Calu3 (cell line): ENCODE measurements around the gene PEF1. TPM values are rescaled to one million over a fixed set of nuclear protein-coding genes. Genes with fewer than 3 reads are reported as not detected.

ENCODE experiments used
- BruUV-seq: library from RNA; stranded (reverse); fragments of 400-500 nt; replicated peaks from 2 replicates; lab custom pipeline; 2021; lab: Mats Ljungman, UMichigan
- CTCF ChIA-PET: fragments of 300-600 bp; sonication (Branson Sonifier 250); formaldehyde crosslinking; loops from one replicate; lab custom pipeline; 2022; ENCODE audit warnings: antibody characterized with exemption; lab: Charles Lee
- DNase-seq: peaks from one replicate; pipeline ENCODE4 v3.0.0; 2022
- H3K27ac Mint-ChIP-seq: one replicate; pipeline ENCODE4 v1.8.0; 2022; ENCODE audit warnings: mixed read lengths; ENCODE audit not compliant: unreplicated experiment
- H3K27me3 Mint-ChIP-seq: one replicate; pipeline ENCODE4 v1.8.0; 2022; ENCODE audit warnings: mixed read lengths; ENCODE audit not compliant: unreplicated experiment
- H3K36me3 Mint-ChIP-seq: one replicate; pipeline ENCODE4 v1.8.0; 2022; ENCODE audit warnings: mild to moderate bottlenecking, moderate library complexity, mixed read lengths; ENCODE audit not compliant: insufficient read depth, unreplicated experiment
- H3K4me1 Mint-ChIP-seq: one replicate; pipeline ENCODE4 v1.8.0; 2022; ENCODE audit warnings: mild to moderate bottlenecking, low read depth, mixed read lengths; ENCODE audit not compliant: unreplicated experiment
- H3K4me3 Mint-ChIP-seq: one replicate; pipeline ENCODE4 v1.8.0; 2022; ENCODE audit warnings: mild to moderate bottlenecking, low read depth, moderate library complexity, mixed read lengths; ENCODE audit not compliant: unreplicated experiment
- H3K9me3 Mint-ChIP-seq: one replicate; pipeline ENCODE4 v1.8.0; 2022; ENCODE audit warnings: low read depth, mixed read lengths; ENCODE audit not compliant: unreplicated experiment
- CTCF ChIP-seq: fragments of 200-600 bp; IDR thresholded peaks from one replicate; pipeline ENCODE4 v1.8.0; 2022; ENCODE audit warnings: antibody characterized with exemption; ENCODE audit not compliant: unreplicated experiment
- intact Hi-C: fragments of 100-400 bp; cut with micrococcal nuclease; formaldehyde crosslinking; loops from one replicate; pipeline ENCODE4 v1.10.0; 2022; ENCODE audit not compliant: unreplicated experiment
- total RNA-seq: library from RNA; stranded (reverse); gene quantifications from 2 replicates; pipeline ENCODE4 v1.2.3, GENCODE V29; 2022

The PEF1 gene
- total RNA-seq, 1 experiment from 2014 or later = 61.5 TPM

- intact Hi-C loops = no loop called here
- H3K4me3 Mint-ChIP-seq = no peak overlapping the region
- BruUV-seq = no TSS peak
- H3K4me1 Mint-ChIP-seq = no peaks in the 10 kb centered on the region
- CTCF ChIA-PET = interaction anchor here (0.6 to 1.1 kb wide), 2 partner anchors 84 to 227 kb away, joined by 3 to 4 read pairs; no protein-coding TSS in a partner anchor
- no peak for TF ChIP-seq CTCF
- no peak overlapping the region for H3K27ac Mint-ChIP-seq
- no peaks in the 10 kb centered on the region for H3K9me3 Mint-ChIP-seq
- H3K36me3 Mint-ChIP-seq = peaks cover 20% of the 10 kb centered on the region
- no peak for DNase-seq
- H3K27me3 Mint-ChIP-seq = no peaks in the 10 kb centered on the region
Measured at GRCh38 chr1:31624731-31625514, 19.8 kb downstream of the PEF1 start.

DNA sequence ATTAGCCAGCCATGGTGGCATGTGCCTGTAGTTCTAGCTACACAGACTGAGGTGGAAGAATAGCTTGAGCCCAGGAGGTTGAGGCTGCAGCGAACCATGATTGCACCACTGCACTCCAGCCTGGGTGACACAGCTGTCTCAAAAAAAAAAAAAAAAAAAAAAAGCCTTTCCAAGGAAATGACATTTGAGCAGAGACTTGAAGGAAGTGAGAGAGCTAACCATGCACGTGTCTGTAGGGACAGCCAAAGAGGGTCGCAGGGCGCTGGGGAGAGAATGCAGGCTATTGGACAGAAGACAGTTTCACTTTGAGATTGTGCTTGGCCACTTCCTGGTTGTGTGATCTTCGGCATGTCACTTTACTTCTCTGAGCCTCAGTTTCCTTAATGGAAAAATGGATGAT is 20.4 kb downstream of the PEF1 start:
- Mint-ChIP-seq H3K9me3 (no peaks in the 10 kb centered on the region), H3K27me3 (peaks cover 5% of the 10 kb centered on the region), H3K4me1 (no peaks in the 10 kb centered on the region), H3K36me3 (peaks cover 16% of the 10 kb centered on the region), H3K27ac (no peak overlapping the region), H3K4me3 (no peak overlapping the region)
- intact Hi-C loops = no loop called here
- TF ChIP-seq CTCF = no peak
- DNase-seq = no peak
- no TSS peak for BruUV-seq
- CTCF ChIA-PET = interaction anchor here (0.6 kb wide), 1 partner anchor 84 kb away, joined by 3 read pairs; no protein-coding TSS in a partner anchor

DNA sequence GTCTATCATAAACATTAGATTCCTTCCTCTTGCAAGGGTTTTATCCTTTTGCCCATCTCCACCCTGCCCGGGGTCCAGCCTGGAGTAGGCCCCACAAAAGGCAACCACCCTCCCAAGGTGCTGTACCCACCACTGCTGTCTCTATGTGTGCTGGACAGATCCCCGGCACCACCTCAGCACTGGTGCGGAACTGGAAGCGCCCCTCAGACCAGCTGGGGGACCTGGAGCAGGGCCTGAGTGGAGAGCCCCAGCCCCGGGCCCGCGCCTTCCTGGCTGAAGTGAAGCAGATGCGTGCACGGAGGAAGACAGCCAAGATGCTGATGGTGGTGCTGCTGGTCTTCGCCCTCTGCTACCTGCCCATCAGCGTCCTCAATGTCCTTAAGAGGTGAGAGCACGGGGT is 21.3 kb downstream of the PEF1 start:
- CTCF ChIA-PET = interaction anchor here (0.7 kb wide), 1 partner anchor 83 kb away, joined by 3 read pairs; no protein-coding TSS in a partner anchor
- BruUV-seq = no TSS peak

More for the DNA sequence above, 21.3 kb downstream of the PEF1 start:
- H3K4me3 Mint-ChIP-seq = no peak overlapping the region
- peaks cover 15% of the 10 kb centered on the region for H3K27me3 Mint-ChIP-seq
- intact Hi-C loops = no loop called here
- H3K27ac Mint-ChIP-seq = no peak overlapping the region
- TF ChIP-seq CTCF = no peak
- no peak for DNase-seq
- peaks cover 8% of the 10 kb centered on the region for H3K36me3 Mint-ChIP-seq
- H3K9me3 Mint-ChIP-seq = no peaks in the 10 kb centered on the region
- H3K4me1 Mint-ChIP-seq = no peaks in the 10 kb centered on the region
